COLO829 (cell line): ENCODE data around the gene ISLR.

Source experiments
- DNase-seq: peaks from one replicate; pipeline ENCODE4 v3.0.0; 2012; ENCODE audit warnings: low spot score

ISLR gene

GRCh38 chr15:74171965-74172541, 1.5 kb upstream of the ISLR start:
- no peak for DNase-seq

- DNase-seq = no peak
Observed at GRCh38 chr15:74172701-74173379, 670 bp upstream of the ISLR start.

DNA sequence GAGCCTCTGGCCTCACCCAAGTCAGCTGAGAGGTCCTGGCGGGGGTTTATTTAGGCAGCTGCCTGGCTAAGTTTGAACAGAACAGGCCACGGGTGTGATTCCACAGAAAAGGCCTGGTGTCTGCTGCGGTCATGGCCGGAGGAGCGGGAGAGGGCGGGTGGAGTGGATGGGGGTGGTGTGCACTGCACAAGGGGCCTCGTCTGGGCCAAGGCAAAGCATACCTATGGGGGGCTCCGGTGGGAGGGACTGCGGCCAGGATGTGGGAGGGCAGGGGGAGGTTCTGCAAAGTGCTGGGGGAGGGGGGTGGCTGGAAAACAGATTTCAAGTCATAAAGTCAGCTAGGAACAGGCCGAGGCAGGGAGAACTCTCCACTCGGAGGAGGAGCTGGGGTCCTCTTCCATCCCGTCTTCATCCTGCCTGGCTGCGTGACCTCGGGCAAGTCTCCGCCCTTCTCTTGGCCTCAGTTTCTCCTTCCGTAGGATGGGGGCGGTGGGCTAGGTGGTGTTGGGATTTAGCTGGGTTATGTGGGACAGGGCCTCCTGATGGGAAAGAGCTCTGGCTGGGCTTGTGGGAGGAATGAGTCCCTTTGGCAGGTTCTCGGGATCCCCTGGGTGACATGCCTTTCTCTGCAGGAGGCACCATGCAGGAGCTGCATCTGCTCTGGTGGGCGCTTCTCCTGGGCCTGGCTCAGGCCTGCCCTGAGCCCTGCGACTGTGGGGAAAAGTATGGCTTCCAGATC, 878 bp downstream of the ISLR start:
- no peak for DNase-seq

- no peak for DNase-seq
Observed at GRCh38 chr15:74174958-74175253, 1.4 kb downstream of the ISLR start.

GRCh38 chr15:74175271-74176191, 2.0 kb downstream of the ISLR start:
- DNase-seq = no peak

DNA sequence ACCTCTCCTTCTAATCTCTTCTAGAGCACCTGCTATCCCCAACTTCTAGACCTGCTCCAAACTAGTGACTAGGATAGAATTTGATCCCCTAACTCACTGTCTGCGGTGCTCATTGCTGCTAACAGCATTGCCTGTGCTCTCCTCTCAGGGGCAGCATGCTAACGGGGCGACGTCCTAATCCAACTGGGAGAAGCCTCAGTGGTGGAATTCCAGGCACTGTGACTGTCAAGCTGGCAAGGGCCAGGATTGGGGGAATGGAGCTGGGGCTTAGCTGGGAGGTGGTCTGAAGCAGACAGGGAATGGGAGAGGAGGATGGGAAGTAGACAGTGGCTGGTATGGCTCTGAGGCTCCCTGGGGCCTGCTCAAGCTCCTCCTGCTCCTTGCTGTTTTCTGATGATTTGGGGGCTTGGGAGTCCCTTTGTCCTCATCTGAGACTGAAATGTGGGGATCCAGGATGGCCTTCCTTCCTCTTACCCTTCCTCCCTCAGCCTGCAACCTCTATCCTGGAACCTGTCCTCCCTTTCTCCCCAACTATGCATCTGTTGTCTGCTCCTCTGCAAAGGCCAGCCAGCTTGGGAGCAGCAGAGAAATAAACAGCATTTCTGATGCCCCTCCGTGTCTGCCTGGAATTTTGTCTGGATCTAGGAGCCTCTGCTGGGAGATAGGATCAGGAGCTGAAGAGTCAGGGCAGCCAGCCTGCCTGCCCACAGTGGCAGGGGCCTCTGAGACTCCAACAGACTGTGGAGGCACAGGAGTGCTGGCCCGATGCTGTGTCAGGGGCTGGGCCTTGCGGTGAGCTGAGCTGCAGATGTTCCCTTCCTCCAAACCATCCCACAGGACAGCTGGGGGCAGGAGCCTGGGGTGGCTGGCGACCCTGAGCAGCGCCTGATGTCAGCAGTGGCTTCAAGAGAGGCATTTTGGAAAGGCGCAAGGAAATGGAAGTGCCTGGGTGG, 3.0 kb downstream of the ISLR start:
- DNase-seq = no peak

GRCh38 chr15:74178326-74179100, 5.0 kb downstream of the ISLR start:
- no peak for DNase-seq

GRCh38 chr15:74179101-74179841, 5.8 kb downstream of the ISLR start:
- peak; percentile 83 for DNase-seq

- no peak for DNase-seq
Observed at GRCh38 chr15:74179983-74180880, 6.7 kb downstream of the ISLR start.

GRCh38 chr15:74180881-74181602, 7.5 kb downstream of the ISLR start:
- DNase-seq = no peak

DNA sequence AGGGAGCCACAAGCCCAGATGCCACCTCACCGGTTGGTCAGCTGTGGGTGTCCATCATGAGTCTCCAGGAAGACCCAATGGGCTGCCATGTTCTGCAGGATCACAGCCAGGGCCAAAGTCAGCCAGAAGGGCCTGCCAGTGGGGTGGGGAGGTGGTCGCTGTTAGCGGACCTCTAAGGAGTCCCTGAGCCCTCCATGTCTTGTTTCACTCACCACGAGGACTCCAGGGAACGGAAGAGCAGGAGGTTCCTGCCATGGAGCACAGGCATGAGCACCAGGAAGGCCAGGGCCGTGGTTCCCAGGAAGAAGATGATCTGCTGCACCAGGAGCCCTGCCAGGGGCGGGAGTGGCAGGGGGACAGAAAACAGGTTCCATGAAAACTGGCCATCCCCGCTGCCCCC, 8.6 kb downstream of the ISLR start:
- no peak for DNase-seq

DNA sequence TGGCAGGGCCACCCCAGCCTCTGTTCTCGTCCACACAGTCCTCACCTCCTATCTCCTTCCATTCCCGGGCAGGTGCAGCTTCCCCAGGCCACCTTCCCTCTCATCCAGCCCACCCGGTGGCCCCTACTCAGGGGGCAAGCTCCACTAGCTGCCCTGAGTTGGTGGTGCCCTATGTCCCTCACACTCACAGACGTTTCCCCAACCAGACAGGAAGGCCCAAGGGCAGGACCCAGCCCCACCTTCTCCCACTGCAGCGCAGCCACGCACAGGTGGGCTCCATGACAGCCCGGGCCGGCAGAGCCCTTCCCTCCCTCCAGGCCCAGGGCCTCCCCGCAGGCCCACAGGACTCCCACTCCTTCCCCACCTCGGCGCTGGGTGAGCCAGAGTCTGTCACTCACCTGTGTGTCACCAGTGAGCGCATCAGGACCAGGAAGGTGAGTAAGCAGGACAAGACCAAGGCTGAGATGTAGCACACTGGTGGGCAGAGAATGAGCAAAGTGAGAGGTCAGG, 11.1 kb downstream of the ISLR start:
- no peak for DNase-seq

GRCh38 chr15:74185710-74186348, 12.3 kb downstream of the ISLR start:
- DNase-seq = no peak

GRCh38 chr15:74188216-74188615, 14.7 kb downstream of the ISLR start:
- no peak for DNase-seq

GRCh38 chr15:74191798-74192197, 18.3 kb downstream of the ISLR start:
- DNase-seq = no peak

DNA sequence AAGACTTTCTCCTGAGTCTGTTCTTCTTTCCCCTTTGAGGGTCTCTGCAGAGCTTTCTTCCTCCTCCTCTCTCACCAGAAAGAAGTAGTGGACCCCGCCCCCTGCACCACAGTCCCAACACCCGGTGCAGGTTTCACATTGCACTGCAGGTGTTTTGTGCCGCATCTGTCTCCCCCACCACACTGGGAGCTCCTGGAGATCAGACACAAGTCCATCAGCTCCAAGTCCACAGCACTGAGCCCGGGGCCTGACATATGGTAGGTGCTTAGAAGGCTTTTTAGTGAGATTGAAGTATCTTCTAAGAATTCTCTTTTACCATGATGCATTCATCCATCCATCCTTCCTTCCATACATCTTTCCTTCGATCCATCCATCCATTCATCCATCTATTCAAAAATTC, 19.2 kb downstream of the ISLR start:
- no peak for DNase-seq

- DNase-seq = peak; percentile 84
Observed at GRCh38 chr15:74193299-74193718, 19.8 kb downstream of the ISLR start.
